GM18951 (cell line): ENCODE results near the gene CLEC4C.
"Not testable (repeated sequence)": the region's sequence is repeated elsewhere in the genome, so short reads cannot be mapped to it uniquely, and the experiment has no call there.

ENCODE experiments used
- POLR2A ChIP-seq: IDR thresholded peaks from 4 replicates; pipeline ENCODE4 v1.6.1; 2011; ENCODE audit warnings: mild to moderate bottlenecking; ENCODE audit not compliant: insufficient read length, insufficient read depth; ENCODE audit errors: extremely low read depth
- in situ Hi-C: fragments of 300-500 bp; cut with MboI; formaldehyde crosslinking; loops from one replicate; pipeline ENCODE4 v1.12.0; 2022; ENCODE audit warnings: low sequenced_read_pairs, mixed read lengths, inconsistent platforms; ENCODE audit not compliant: unreplicated experiment

The CLEC4C gene

GRCh38 chr12:7751394-7751793 lies 4.2 kb upstream of the CLEC4C start:
- in situ Hi-C loops, result no loop called here
- TF ChIP-seq POLR2A, result no peak

DNA sequence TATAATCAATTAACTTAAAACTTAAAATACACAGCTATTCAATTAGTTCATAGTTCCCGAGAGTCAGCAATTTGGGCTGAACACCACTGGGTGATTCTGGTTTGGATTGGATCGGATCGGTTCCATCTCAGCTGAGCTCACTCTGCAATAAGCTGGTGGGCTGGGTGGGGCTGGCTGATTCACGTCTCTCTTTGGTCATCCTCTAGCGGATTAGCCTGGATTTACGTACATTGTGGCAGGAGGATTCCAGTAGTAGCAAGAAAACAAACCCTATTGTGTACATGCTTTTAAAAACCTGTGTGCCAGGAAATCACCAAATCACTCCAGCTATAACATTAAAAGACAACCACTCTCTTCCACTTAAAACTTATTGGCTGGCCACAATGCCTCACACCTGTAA lies 3.2 kb upstream of the CLEC4C start:
- no peak for TF ChIP-seq POLR2A
- in situ Hi-C loops, result no loop called here

DNA sequence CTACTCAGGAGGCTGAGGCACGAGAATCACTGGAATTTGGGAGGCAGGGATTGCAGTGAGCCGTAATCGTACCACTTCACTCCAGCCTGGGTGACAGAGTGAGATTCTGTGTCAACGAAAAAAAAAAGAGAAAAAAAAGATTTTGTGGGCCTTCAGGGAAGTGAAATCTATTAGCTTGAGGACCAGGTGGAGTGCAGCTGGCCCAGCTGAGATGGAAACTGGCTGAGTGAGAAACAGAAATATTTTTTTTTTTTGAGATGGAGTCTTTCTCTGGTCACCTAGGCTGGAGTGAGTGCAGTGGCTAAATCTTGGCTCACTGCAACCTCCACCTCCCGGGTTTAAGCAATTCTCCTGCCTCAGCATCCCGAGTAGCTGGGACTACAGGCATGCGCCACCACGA lies 2.3 kb upstream of the CLEC4C start:
- in situ Hi-C loops, result no loop called here
- no peak for TF ChIP-seq POLR2A

DNA sequence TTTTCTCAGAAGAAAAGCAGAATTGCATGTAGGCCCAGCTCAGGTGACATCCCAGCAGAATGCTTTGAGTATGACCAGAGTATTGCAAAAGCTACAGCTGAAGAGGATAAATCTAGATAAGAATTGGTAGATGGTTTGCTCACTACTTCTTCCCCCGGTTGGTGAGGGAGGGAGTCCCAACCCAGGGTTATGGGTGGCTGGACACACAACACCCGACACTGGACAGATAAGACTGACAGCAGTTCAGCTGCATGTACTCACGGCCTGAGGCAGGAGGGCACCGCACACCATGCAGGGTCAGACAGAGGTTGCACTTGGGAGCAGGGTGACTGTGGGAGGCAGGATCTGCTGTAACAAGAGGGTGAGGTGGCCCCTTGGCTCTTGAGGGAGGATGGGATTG lies 1.7 kb upstream of the CLEC4C start:
- TF ChIP-seq POLR2A, result no peak
- in situ Hi-C loops, result no loop called here

DNA sequence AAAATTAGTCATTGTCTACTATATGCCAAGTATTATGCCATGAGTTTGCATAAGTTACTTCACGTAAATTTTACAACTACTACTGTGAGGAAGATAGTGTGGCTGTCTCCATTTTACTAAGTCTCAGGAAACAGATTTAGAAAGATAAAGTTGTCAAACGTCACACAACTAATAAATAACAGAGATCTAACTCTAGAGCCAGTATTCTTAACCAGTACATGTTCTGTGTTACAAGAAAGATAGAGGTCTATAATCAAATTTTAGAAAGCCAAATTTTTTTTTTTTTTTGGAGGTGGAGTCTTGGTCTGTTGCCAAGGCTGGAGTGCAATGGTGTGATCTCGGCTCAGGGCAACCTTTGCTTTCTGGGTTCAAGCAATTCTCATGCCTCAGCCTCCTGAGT lies 14.2 kb downstream of the CLEC4C start:
- in situ Hi-C loops, result no loop called here

GRCh38 chr12:7731486-7731885 lies 15.7 kb downstream of the CLEC4C start:
- in situ Hi-C loops, result no loop called here
- no peak for TF ChIP-seq POLR2A

More for the DNA sequence above, 14.2 kb downstream of the CLEC4C start:
- no peak for TF ChIP-seq POLR2A

DNA sequence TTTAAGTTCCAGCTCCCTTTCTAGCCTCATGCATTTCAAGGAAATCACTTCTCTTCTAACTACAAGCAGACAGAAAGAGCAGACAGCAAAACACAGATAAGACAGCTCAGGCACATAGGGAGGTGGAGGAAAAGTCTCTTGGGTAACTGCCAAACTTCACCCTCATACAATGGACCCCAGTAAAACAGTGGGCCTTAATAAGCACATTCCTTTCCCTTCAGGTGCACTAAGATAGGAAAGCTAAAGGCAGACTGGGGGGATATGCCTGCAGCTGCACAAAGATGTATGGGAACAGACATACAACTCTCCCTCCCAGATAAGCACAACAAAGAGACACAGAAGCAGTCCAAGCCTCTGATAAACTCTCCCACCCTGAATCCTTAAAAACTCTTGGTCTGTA lies 16.2 kb downstream of the CLEC4C start:
- in situ Hi-C loops, result not testable (repeated sequence)

GRCh38 chr12:7729746-7730145 lies 17.4 kb downstream of the CLEC4C start:
- in situ Hi-C loops, result no loop called here
- no peak for TF ChIP-seq POLR2A

DNA sequence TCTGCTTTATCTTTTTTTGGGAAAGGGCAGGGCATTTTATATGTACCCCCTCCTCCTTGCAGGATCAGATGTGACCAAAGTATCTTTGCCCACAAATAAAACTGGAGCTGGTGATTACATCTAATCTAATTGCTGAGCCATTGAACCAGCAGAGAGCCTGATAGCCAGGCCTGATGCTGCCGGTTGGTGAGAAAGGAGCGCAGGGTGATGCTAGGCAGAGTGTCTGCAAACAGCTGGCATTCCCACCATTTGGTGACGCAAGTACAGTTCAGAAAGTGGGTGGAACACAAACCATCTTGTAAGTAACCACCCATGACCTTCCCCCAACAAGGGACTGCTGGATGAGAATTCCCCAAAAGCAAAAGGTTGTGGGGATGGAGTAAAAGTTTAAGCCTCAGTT lies 23.2 kb downstream of the CLEC4C start:
- TF ChIP-seq POLR2A, result no peak
- in situ Hi-C loops, result no loop called here

DNA sequence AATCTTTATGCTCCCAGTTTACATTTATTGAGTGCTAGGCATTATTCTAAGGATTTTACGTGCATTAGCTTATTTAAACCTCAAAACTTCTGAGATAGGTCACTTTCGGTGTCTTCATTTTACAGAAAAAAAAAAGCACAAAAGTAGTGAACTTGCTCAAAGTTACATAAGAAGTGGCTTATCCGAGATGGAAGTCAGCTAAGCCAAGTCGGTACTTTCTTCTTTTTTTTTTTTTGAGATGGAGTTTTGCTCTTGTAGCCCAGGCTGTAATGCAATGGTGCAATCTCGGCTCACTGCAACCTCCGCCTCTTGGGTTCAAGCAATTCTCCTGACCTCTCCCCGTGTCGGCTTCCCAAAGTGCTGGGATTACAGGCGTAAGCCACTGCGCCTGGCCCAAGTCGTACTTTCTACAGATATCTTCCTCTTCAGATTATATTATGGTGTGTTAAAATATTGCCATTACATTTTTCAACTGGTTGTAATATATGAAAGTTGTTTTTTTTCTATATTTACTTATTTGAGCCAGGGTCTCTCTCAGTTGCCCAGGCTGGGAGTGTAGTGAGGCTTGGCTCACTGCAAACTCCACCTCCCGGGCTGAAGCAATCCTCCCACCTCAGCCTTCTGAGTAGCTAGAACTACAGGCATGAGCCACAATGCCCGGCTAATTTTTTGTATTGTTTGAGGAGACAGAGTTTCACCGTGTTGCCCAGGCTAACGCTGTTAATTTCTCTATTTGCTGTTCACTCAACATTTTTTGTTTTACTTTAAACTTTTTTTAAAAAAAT lies 27.0 kb downstream of the CLEC4C start:
- in situ Hi-C loops, result no loop called here
- TF ChIP-seq POLR2A, result no peak

GRCh38 chr12:7716381-7716780 lies 30.8 kb downstream of the CLEC4C start:
- TF ChIP-seq POLR2A, result no peak
- in situ Hi-C loops, result no loop called here

DNA sequence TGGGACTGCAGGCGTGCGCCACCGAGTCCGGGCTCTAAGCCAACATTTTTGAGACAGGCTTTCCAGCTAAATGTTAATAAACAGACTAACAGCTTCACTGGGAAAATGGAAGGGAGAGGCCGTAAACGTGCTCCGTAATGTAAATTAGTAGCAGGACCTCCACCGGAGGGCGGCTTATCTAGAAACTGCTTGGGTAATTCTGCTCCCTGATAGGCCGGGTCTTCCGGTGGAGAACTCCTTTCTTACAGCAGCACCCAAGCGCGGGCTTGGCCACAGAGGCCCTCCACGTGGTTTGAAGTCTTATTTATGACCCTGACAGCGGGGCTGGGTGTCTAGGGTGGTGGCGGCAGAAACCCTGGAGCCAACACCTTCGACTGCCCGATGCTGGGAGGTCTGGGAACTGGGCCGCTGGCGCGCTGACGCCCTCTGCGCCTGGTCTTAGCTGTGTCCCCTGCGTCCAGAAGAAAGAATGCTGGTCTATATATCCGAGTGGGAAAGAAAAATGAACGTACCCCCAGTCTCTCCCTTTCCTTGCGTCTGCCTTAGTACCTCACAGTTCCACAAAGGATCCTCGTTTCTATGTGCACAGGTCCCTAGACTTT lies 34.2 kb downstream of the CLEC4C start:
- in situ Hi-C loops, result no loop called here
- no peak for TF ChIP-seq POLR2A

- in situ Hi-C loops, result no loop called here
- TF ChIP-seq POLR2A, result no peak
Observed at GRCh38 chr12:7711133-7711532, 36.0 kb downstream of the CLEC4C start, which contains the start of gene DPPA3. Gene DPPA3 (plus strand): TSS chr12:7711433. CDS start chr12:7711571, 138 bp downstream.

- in situ Hi-C loops, result no loop called here
- no peak for TF ChIP-seq POLR2A
Observed at GRCh38 chr12:7709969-7710675, 37.1 kb downstream of the CLEC4C start.
